HEK293 (cell line): Measurements from ENCODE around the gene FOXK2.

ENCODE experiments used
- CTCF ChIP-seq: fragments of 450-650 bp; formaldehyde crosslinking; IDR thresholded peaks from 2 replicates; pipeline ENCODE4 v1.5.1; 2016; ENCODE audit warnings: missing biosample characterization, missing genetic modification characterization
- KLF10 ChIP-seq: fragments of 450-650 bp; IDR thresholded peaks from 2 replicates; pipeline ENCODE4 v1.5.1; 2018; ENCODE audit warnings: missing biosample characterization, mild to moderate bottlenecking, missing genetic modification characterization
- ZNF747 ChIP-seq: fragments of 450-650 bp; formaldehyde crosslinking; IDR thresholded peaks from 2 replicates; pipeline ENCODE4 v1.5.1; 2016; ENCODE audit warnings: missing biosample characterization, missing genetic modification characterization
- TF ChIP-seq, protein P1 (sequence below): fragments of 450-650 bp; formaldehyde crosslinking; IDR thresholded peaks from 2 replicates; pipeline ENCODE4 v1.5.1; 2016; ENCODE audit warnings: missing biosample characterization, missing genetic modification characterization

- TF ChIP-seq KLF10 (tag by site-specific recombination) (no peak), ZNF747 (tag by site-specific recombination) (no peak), CTCF (tag by site-specific recombination) (no peak)
- TF ChIP-seq, protein P1, sequence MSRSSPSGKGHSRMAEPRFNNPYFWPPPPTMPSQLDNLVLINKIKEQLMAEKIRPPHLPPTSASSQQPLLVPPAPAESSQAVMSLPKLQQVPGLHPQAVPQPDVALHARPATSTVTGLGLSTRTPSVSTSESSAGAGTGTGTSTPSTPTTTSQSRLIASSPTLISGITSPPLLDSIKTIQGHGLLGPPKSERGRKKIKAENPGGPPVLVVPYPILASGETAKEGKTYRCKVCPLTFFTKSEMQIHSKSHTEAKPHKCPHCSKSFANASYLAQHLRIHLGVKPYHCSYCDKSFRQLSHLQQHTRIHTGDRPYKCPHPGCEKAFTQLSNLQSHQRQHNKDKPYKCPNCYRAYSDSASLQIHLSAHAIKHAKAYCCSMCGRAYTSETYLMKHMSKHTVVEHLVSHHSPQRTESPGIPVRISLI: no peak
Measured at GRCh38 chr17:82477934-82478333, 41.6 kb upstream of the FOXK2 start.
